Cardiac muscle cell (in vitro differentiated cells and primary cell): ENCODE measurements around the gene RFK. TPM values are rescaled to one million over a fixed set of nuclear protein-coding genes. Genes with fewer than 3 reads are reported as not detected.

ENCODE experiments used
- DNase-seq, 2 donors: peaks; one replicate each; pipeline versions ENCODE4 v3.0.0 to v3.0.0-alpha.2; 2010 to 2017; ENCODE audit warnings: low read depth in 1 of 2, low spot score in 1 of 2
- H3K27ac ChIP-seq: fragments of 200-600 bp; sonication (generic); 2 replicates; pipeline ENCODE4 v1.5.1; 2016
- H3K27me3 ChIP-seq: fragments of 200-600 bp; sonication (generic); 2 replicates; pipeline ENCODE4 v1.6.0; 2016; ENCODE audit warnings: control low read depth
- H3K36me3 ChIP-seq: fragments of 200-600 bp; sonication (generic); 2 replicates; pipeline ENCODE4 v1.5.1; 2016; ENCODE audit warnings: control low read depth
- H3K4me1 ChIP-seq: fragments of 200-600 bp; sonication (generic); 2 replicates; pipeline ENCODE4 v1.8.1; 2017; ENCODE audit warnings: low read depth, mild to moderate bottlenecking, mixed run types
- H3K4me3 ChIP-seq: fragments of 200-600 bp; sonication (generic); 2 replicates; pipeline ENCODE4 v1.5.1; 2016; ENCODE audit warnings: mild to moderate bottlenecking
- H3K9me3 ChIP-seq: fragments of 200-600 bp; sonication (generic); 2 replicates; pipeline ENCODE4 v1.5.1; 2017; ENCODE audit warnings: low read depth, mild to moderate bottlenecking, control low read depth
- polyA plus RNA-seq: library from polyadenylated mRNA; unstranded; fragments of >200 nt; fragmentation: Nextera tagmentation; extraction: Ambion mirVana; gene quantifications from 2 replicates; pipeline ENCODE4 v1.2.1, GENCODE V29; 2016
- total RNA-seq: library from RNA; depleted of rRNA; stranded (reverse); fragments of >200 nt; gene quantifications from 2 replicates; pipeline ENCODE4 v1.2.3, GENCODE V29; 2016
- TF ChIP-seq, protein P1 (sequence below): IDR thresholded peaks from 2 replicates; pipeline ENCODE4 v1.5.1; 2012; ENCODE audit warnings: low read depth, mild to moderate bottlenecking, low read length

The RFK gene
- total and polyA plus RNA-seq, 2 experiments from 2014 or later: 14.2 to 18.2 TPM

DNA sequence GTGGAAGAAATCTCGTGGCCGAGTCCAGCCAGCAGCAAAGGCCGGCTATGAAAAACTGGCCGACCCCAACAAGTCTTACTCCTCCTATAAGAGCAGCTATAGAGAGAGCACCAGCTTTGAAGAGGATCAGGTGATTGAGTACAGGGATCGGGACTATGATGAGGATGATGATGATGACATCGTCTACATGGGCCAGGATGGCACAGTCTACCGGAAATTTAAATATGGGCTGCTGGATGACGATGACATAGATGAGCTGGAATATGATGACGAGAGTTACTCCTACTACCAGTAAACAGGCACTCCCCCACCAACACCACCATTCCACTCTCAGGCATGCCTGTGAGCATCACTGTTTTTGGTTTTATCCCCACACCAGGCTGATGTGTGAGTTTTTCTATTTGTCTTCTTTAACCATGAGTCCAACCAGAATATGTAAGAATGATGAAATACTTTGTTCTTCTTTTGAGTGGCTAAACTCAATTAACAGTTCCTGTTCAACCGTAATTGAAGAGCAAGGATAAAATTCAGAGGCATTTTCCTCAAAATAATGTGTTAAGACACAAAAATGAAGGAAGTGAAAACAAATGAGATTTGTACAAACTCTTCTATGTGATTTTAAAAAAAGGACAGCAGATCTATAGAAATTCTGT, 35.5 kb downstream of the RFK start:
- DNase-seq: no peak
- no peak overlapping the region for H3K27ac ChIP-seq
- no peaks in the 10 kb centered on the region for H3K36me3 ChIP-seq
- H3K4me3 ChIP-seq: no peak overlapping the region
- TF ChIP-seq, protein P1, sequence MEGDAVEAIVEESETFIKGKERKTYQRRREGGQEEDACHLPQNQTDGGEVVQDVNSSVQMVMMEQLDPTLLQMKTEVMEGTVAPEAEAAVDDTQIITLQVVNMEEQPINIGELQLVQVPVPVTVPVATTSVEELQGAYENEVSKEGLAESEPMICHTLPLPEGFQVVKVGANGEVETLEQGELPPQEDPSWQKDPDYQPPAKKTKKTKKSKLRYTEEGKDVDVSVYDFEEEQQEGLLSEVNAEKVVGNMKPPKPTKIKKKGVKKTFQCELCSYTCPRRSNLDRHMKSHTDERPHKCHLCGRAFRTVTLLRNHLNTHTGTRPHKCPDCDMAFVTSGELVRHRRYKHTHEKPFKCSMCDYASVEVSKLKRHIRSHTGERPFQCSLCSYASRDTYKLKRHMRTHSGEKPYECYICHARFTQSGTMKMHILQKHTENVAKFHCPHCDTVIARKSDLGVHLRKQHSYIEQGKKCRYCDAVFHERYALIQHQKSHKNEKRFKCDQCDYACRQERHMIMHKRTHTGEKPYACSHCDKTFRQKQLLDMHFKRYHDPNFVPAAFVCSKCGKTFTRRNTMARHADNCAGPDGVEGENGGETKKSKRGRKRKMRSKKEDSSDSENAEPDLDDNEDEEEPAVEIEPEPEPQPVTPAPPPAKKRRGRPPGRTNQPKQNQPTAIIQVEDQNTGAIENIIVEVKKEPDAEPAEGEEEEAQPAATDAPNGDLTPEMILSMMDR: no peak
- H3K9me3 ChIP-seq: no peaks in the 10 kb centered on the region
- no peaks in the 10 kb centered on the region for H3K4me1 ChIP-seq
- no peaks in the 10 kb centered on the region for H3K27me3 ChIP-seq

DNA sequence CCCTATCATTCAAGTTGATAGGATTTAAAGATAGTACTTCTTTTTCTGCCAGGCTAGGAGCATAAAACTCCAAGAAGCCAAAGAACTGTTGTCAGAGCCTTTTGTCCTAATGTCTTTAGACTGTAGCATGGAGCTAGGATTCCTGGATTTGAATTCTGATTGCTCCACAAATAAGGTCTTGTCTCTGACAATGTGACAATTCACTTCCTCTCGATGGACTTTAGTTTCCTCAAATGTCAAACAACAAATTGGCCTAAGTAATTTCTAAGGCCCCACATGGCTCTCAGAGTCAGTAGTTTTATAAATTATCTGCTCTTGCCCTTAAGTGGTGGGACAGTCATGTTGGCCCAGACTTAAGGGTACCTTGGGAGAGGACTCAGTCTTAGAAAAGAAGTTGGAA, 36.7 kb downstream of the RFK start:
- Histone ChIP-seq H3K4me1 (no peaks in the 10 kb centered on the region), H3K4me3 (no peak overlapping the region), H3K9me3 (no peaks in the 10 kb centered on the region), H3K36me3 (no peaks in the 10 kb centered on the region), H3K27me3 (no peaks in the 10 kb centered on the region), H3K27ac (no peak overlapping the region)
- no peak for DNase-seq
- TF ChIP-seq, protein P1: no peak

DNA sequence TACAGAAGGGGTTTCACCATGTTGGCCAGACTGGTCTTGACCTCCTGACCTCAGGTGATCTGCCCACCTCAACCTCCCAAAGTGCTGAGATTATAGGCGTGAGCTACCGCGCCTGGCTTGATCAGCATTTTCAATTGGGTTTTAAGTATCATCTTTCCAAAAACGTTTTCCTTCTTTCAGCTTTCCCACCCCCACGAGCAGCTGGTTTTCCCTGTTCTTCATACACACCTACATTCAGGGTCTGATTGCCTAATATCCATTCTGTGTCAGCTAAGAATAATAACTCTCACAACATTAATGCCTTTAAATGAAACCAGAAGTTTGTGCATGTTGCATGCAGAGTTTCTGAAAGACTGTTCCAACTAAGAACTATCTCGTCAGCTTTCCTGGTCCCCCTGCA, 38.3 kb downstream of the RFK start:
- Histone ChIP-seq H3K27me3 (no peaks in the 10 kb centered on the region), H3K4me1 (no peaks in the 10 kb centered on the region), H3K4me3 (no peak overlapping the region), H3K9me3 (no peaks in the 10 kb centered on the region), H3K36me3 (no peaks in the 10 kb centered on the region), H3K27ac (no peak overlapping the region)
- DNase-seq: no peak
- TF ChIP-seq, protein P1: no peak

DNA sequence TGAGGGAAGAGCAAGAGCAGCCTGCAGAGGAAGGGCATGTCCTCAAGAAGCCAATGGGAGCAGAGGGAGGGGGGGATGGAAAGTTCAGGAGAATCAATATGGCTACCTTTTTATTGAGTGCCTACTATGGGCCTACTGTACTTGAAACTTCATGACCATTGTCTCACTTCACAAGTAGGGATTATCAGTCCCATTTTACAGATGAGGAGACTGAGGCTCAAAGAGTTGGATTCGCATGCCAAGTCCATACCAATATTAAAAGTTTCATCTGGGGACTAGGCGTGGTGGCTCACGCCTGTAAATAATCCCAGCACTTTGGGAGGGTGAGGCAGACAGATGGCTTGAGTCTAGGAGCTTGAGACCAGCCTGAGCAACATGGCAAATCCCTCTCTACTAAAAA, 40.0 kb downstream of the RFK start:
- TF ChIP-seq, protein P1: no peak
- Histone ChIP-seq H3K9me3 (no peaks in the 10 kb centered on the region), H3K4me3 (no peak overlapping the region), H3K27me3 (no peaks in the 10 kb centered on the region), H3K36me3 (no peaks in the 10 kb centered on the region), H3K4me1 (no peaks in the 10 kb centered on the region), H3K27ac (no peak overlapping the region)
- no peak for DNase-seq

DNA sequence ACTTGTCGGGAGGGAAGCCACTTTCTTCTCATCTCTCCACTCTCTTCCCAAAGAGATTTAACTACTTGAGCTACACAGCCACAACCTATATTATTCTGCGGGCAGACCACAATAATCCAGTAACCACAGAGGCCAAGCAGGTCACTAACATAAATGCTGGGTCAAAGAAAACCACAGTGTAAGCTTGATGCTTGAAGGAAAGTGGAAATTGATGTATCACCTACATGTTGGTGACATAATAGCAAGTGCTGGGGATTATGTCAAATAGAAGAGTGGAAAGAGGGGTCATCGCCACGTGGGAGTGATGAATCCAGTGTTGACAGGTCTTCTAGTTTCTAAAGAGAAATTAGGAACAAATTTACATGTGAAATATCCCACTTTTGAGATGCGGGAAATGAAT, 40.9 kb downstream of the RFK start:
- no peak for DNase-seq
- Histone ChIP-seq H3K4me3 (no peak overlapping the region), H3K36me3 (no peaks in the 10 kb centered on the region), H3K27ac (no peak overlapping the region), H3K9me3 (no peaks in the 10 kb centered on the region), H3K4me1 (no peaks in the 10 kb centered on the region), H3K27me3 (no peaks in the 10 kb centered on the region)
- TF ChIP-seq, protein P1: no peak
